HG03565 (cell line): ENCODE measurements around the gene IL1F10.
"Not testable (repeated sequence)": the region's sequence is repeated elsewhere in the genome, so short reads cannot be mapped to it uniquely, and the experiment has no call there.

Experiments used
- ATAC-seq: cut with Tn5 transposase; IDR thresholded peaks from one replicate; pipeline ENCODE4 v1.9.1; 2021; ENCODE audit warnings: mild to moderate bottlenecking, moderate library complexity; ENCODE audit not compliant: unreplicated experiment

IL1F10 gene

DNA sequence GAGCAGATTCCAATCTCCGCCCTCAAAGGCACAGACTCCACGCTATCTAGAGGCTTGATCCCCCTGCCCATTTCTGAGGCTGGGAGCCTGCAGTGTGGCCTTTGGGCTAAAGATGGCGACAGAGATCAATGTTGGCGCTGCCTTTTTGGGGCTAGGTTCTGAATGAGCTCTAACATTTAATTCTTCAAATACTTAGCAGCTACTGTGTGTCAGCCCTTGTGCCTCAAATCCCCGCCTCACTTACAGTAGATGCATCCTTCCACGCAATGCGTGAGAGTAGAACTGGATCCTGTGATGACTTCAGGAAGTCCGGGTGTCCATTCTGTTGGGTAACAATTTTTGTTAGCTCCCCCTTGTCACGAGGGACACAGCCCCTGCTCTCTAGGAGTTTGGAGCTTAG is 12.4 kb downstream of the IL1F10 start:
- ATAC-seq: no peak

GRCh38 chr2:113081488-113082210 is 13.9 kb downstream of the IL1F10 start:
- ATAC-seq: no peak

GRCh38 chr2:113083296-113083695 is 15.5 kb downstream of the IL1F10 start:
- ATAC-seq: no peak

- no peak for ATAC-seq
Observed at GRCh38 chr2:113084249-113085000, 16.7 kb downstream of the IL1F10 start.

DNA sequence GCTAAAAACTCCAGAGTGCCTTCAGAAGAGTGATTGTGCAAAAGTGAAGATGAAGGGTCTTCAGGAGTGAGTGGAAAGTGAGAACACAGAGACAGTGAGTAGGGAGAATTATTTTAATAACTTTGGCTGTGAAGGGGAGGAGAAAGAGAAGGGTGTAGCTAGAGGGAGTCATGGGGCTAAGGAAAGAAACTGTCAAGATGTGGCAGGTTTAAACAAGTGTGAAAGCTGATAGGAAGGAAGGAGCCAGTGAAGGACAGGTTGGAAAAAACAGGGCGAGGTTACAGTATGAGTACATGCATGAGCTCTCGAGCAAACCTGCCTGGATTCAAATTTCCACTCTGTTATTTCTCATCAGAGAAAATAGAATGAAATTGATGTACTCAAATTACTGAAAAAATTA is 17.8 kb downstream of the IL1F10 start:
- ATAC-seq: no peak

DNA sequence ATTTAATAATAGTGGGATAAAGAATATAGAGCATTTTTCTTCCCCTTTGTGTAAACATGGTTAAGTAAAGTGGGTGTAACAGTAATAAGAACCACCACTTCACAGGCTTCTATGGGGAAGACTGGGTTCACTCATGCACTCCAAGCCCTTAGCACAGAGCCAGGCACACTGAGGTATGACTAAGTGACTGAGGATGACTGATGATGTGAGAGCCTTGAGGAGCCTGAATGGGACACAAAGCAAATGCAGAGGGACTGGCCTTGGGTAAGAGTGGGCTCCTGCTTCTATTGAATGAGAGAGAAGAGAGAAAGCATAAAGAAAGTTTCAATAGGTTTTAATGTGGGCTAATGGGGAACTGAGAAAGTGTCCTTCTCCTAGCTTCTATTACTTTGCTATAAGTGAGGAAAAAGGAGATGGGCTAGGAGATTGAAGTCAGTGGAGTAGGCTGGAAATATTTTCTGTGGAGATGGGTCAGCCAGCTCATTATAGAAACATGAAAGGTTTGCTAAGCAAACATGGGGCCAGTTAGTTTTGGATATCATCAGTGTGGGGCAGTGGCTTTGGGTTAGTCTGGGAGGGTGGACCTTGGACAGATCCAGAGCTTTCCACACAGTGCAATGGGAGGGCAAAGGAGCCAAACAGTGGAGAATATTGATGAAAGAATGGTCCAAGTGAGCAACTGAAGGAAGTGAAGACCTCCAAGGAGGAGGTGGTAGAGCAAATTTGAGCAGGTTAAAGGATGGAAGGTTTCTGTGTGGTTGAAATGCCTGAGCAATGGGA is 20.6 kb downstream of the IL1F10 start:
- no peak for ATAC-seq

DNA sequence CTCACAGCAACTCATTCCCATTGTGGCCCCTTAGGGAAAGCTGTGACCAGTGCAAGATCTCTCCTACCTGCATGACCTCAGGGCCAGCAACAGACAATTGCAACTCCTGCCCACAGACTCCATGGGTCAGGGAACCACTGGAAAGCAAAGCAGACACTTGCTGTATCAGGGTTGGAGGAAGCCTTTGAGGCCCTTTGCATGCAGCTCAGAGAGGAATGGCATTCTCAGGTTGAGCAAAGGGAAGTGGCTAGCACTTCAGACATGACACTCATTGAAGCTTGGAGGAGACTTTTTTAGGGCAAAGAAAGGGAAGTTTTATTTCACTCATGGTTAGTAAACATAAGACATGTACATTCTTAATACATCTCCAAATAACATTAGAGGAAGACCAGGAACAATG is 22.1 kb downstream of the IL1F10 start:
- no peak for ATAC-seq

DNA sequence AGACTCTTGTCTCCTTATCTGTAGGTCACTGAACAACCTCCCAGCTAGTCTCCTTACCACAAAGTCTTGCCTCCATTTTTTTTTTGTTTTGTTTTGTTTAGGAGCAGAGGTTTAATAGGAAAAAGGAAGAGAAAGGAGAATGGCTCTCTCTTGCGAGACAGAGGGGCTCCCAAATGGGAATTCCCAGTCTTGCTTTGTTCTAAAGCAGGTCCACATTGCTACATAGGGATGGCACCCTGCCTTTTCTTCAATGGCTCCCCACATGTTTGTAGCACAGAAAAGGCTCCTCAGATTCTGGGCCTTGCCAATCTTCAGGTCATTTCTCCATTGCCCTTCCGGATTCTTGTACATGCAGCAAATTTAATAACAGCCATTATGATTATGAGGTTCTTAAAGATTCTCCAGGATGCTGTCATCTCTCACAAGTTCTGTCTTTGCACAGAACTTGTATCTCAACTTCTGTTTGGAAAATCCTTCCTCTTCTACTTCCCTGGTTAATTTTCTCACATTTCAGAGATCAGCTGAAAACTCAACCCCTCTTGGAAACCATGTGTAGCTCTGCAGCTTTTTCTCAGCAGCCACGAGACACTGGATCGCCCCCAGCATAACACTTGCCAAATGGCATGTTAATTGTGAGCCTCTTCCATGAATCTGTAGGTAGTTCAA is 23.6 kb downstream of the IL1F10 start:
- ATAC-seq: no peak

DNA sequence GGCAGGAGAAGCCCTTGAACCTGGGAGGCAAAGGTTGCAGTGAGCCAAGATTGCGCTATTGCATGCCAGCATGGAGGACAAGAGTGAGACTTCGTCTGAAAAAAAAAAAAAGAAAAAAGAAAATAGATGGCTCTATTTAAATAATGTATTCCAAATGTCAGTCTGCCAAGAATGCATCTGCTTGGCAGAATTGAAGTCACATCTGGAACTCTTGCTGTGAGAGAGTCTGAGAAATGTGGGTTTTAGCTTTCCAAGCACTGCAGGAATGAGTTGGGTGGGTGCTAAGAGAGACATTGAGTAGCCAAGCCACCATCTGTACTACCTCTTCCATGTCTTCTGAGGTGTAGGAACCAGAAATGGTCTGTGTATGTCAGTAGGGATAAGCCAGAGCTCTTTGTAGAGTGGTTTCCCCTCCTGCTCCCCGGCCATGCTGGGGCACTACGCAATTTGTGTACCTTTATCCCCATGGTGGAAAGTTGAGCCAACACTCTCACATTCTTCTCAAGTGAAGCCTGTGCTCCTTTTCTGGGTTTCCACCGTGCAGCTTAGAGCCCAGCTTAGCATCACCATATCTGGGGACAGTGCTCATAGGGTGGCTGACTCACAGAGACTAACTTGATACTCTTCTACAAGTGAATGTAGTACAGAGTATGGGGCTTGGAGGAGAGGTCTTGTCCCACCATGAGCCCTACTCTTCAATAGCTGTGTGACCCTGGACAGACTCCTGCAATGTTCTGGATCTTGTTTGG is 25.3 kb downstream of the IL1F10 start:
- no peak for ATAC-seq

GRCh38 chr2:113093613-113093977 is 25.8 kb downstream of the IL1F10 start:
- no peak for ATAC-seq

DNA sequence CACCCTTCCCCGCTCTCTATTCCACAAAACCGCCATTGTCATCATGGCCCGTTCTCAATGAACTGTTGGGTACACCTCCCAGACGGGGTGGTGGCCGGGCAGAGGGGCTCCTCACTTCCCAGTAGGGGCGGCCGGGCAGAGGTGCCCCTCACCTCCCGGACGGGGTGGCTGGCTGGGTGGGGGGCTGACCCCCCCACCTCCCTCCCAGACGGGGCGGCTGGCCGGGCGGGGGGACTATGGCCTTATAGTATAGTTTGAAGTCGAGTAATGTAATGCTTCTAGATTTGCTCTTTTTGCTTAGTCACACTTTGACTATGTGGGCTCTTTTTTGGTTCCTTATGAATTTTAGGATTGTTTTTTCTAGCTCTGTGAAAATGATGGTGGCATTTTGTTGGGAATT is 28.5 kb downstream of the IL1F10 start:
- ATAC-seq: not testable (repeated sequence)

DNA sequence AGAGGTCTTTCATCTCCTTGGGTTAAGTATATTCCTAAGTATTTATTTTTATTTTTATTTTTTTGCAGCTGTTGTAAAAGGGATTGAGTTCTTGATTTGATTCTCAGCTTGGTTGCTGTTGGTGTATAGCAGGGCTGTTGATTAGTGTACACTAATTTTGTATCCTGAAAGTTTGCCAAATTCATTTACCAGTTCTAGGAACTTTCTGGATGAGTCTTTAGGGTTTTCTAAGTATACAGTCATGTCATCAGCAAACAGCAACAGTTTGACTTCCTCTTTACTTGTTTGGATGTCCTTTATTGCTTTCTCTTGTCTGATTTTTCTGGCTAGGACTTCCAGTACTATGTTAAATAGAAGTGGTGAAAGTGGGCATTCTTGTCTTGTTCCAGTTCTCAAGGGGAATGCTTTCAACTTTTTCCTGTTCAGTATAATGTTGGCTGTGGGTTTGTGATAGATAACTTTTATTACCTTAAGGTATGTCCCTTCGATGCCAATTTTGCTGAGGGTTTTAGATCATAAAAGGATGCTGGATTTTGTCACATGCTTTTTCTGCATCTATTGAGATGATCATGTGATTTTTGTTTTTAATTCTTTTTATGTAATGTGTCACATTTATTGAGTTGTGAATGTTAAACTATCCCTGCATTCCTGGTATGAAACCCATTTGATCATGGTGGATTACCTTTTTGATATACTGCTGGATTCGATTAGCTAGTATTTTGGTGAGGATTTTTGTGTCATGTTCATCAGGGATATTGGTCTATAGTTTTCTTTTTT is 29.3 kb downstream of the IL1F10 start:
- ATAC-seq: not testable (repeated sequence)

GRCh38 chr2:113098041-113098440 is 30.3 kb downstream of the IL1F10 start:
- no peak for ATAC-seq

GRCh38 chr2:113098532-113098931 is 30.8 kb downstream of the IL1F10 start:
- ATAC-seq: no peak

DNA sequence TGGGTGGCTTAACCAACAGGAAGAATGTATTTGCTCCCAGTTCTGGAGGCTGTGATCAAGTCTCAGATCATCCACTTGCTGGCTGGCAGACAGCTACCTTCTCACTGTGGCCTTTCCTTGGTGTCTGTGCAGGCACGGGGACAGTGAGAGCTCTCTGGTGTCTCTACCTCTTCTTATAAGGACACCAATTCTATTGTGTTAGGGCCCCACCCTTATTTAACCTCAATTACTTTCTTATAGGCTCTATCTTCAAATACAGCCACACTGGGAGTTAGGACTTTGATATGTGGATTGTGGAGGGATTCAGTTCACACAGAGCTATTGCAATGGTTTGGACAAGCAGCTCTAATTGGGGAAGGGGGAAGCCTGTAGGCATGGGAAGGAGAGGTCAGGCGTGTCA is 34.4 kb downstream of the IL1F10 start:
- no peak for ATAC-seq

DNA sequence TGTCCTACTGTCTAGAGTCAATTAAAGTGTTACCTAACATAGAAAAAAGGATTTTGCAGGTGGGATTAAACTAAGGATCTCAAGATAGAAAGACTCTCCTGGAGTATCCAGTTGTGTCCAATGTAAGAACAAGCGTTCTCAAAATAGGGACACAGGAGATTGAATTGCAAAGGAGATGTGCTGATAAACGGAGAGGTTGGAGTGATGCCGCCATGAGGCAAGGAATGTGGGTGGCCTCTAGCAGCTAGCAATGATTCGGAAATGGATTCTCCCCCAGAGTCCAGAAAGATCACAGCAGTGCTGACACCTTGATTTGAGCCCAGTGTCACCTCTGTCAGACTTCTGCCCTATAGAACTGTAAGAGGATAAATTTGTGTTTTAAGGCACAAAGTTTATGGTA is 35.5 kb downstream of the IL1F10 start:
- ATAC-seq: no peak

DNA sequence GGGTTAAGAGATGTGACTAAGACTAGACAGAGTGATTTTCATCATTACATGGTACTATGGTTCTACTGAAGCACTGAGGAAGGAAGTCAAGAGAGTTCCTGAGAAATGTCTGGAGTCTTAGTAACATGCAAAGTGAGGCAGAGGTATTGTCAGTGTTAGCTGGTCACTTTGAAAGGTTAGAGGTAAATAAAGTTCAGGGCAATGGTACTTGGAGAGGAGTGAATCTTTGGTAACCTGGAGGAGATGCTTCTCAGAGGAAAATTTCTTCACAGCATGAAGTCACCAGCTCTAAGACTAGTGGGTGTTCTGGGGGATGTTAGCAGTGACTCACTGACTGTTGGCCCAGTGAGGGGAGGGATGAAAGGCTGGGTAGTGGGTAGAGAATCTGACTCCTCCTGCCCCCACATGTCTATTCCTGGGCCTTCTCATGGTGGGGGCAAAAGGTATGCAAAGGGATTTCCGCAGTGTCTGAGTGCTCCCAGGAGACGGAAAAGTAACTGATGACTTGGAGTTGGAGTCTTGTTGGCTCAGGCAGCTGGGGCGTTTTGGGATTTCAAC is 36.4 kb downstream of the IL1F10 start:
- ATAC-seq: no peak

DNA sequence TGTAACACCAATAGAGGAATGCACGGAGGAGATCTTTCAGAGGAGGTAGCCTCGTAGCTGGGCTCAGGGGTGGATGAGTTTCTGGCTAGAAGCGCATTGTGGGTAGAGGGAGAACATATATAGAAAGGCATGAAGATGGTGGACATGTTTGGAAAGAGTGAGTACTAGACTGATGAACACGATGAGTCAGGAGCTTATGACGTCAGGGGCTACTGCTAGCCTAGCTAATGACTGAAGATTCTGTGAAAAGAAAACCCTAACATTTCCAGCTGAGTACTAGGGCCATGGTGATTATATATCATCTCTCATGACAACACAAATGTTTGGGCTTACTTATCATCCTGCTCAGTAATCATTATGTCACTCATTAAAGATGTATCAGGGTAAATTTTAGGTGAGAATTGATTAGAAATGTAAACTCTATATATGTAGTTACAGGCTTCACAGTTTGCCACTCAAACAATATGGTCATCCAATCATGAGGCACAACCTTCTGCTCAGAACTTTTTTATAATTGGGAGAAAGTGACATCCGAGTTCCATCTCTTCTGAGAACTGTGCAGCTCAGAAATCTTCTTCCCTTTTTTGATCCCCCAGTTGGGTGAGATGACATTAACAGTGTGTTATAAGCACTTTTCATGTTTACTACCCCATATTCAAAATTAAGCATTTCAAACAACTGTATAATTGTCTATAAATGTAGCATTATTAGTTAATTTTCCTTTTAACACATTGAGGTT is 37.4 kb downstream of the IL1F10 start:
- ATAC-seq: no peak

- ATAC-seq: no peak
Observed at GRCh38 chr2:113111121-113111520, 43.4 kb downstream of the IL1F10 start.
